GM23248 (cell line): ENCODE data around the gene SELENOO.

ENCODE experiments used
- EZH2 ChIP-seq: fragments of 200-600 bp; sonication (generic); IDR thresholded peaks from 2 replicates; pipeline ENCODE4 v1.6.1; 2018; ENCODE audit warnings: antibody characterized with exemption, mild to moderate bottlenecking; ENCODE audit not compliant: insufficient read depth, poor library complexity, severe bottlenecking
- EZH2phosphoT487 ChIP-seq: fragments of 200-600 bp; sonication (generic); IDR thresholded peaks from 2 replicates; pipeline ENCODE4 v1.6.1; 2018; ENCODE audit warnings: antibody characterized with exemption, moderate library complexity, mild to moderate bottlenecking, low read depth; ENCODE audit not compliant: insufficient read depth

GRCh38 chr22:50175921-50176849 lies 24.6 kb upstream of the SELENOO start:
- TF ChIP-seq EZH2phosphoT487 (no peak), EZH2 (no peak)
